Kidney (tissue), 14 donors: ENCODE measurements around the gene NHLRC4. TPM values are rescaled to one million over a fixed set of nuclear protein-coding genes. Genes with fewer than 3 reads are reported as not detected.

Experiments
- DNase-seq, 5 donors: peaks; one replicate each; pipeline ENCODE4 v3.0.0-alpha.2; 2013 to 2020
- FAIRE-seq: peaks from 2 replicates; lab custom pipeline; 2012; peaks lifted over from hg19 to GRCh38; lab: Jason Lieb, UNC
- H3K27ac ChIP-seq, 2 donors: one replicate each; pipeline ENCODE4 v1.7.0; 2013; ENCODE audit warnings: low read depth in 2 of 2, low read length in 2 of 2, inconsistent platforms in 1 of 2
- H3K27me3 ChIP-seq: one replicate; pipeline ENCODE4 v1.7.1; 2013; ENCODE audit warnings: low read length, inconsistent platforms; ENCODE audit not compliant: control insufficient read depth, insufficient read depth
- H3K36me3 ChIP-seq, 3 donors: one replicate each; pipeline versions ENCODE4 v1.7.0 to v1.7.1; 2013; ENCODE audit warnings: low read length in 3 of 3, control low read depth in 1 of 3, inconsistent platforms in 1 of 3; ENCODE audit not compliant: insufficient read depth in 3 of 3, control insufficient read depth in 2 of 3
- H3K4me1 ChIP-seq, 3 donors: one replicate each; pipeline versions ENCODE4 v1.7.0 to v1.7.1; 2013; ENCODE audit warnings: low read length in 3 of 3, inconsistent platforms in 1 of 3, low read depth in 1 of 3; ENCODE audit not compliant: control insufficient read depth in 2 of 3, insufficient read depth in 2 of 3
- H3K4me3 ChIP-seq, 3 donors: one replicate each; pipeline versions ENCODE4 v1.7.0 to v1.8.1; 2013; ENCODE audit warnings: low read length in 3 of 3, control low read depth in 1 of 3, inconsistent platforms in 1 of 3
- H3K9ac ChIP-seq, 3 donors: one replicate each; pipeline versions ENCODE4 v1.7.0 to v1.7.1; 2013; ENCODE audit warnings: low read length in 3 of 3, control low read depth in 1 of 3, inconsistent platforms in 1 of 3
- H3K9me3 ChIP-seq, 3 donors: one replicate each; pipeline versions ENCODE4 v1.7.0 to v1.7.1; 2013; ENCODE audit warnings: low read length in 3 of 3, control low read depth in 1 of 3, inconsistent platforms in 1 of 3; ENCODE audit not compliant: control insufficient read depth in 2 of 3, insufficient read depth in 1 of 3
- CTCF ChIP-seq: IDR thresholded peaks from 3 replicates; pipeline ENCODE4 v1.5.1; 2012; ENCODE audit warnings: mild to moderate bottlenecking, moderate library complexity, borderline replicate concordance; ENCODE audit not compliant: insufficient read depth; ENCODE audit errors: extremely low read depth
- intact Hi-C: fragments of 100-400 bp; cut with DNase I; formaldehyde crosslinking; loops from one replicate; pipeline ENCODE4 v1.11.1; 2022
- polyA plus RNA-seq: library from polyadenylated mRNA; stranded (reverse); fragments of 350-450 nt; fragmentation: Illumina TruSeq; extraction: RNeasy Lipid Tissue Mini Kit (QIAGEN cat#74804); gene quantifications from one replicate; pipeline ENCODE4 v1.2.3, GENCODE V29; 2014; ENCODE audit warnings: low read depth, low replicate concordance; ENCODE audit not compliant: insufficient read depth
- total RNA-seq: library from RNA; stranded (reverse); fragmentation: NEBNext Ultra II Directional; extraction: Animal tissue kit (Norgen Biotek cat#: 25700); gene quantifications from one replicate; pipeline ENCODE4 v1.2.1, GENCODE V29; 2021
- donor health status: control.
- donor health status: control.
- donor health status: control.
- donor health status: control.
- donor health status: control.
- donor health status: DM: yes; HTN: yes; CAD: no.
- donor health status: Normal renal cell carcinoma (clear cell type).

Gene NHLRC4
- total and polyA plus RNA-seq, 2 donors from 2014 or later = 3.3 to 17.4 TPM

DNA sequence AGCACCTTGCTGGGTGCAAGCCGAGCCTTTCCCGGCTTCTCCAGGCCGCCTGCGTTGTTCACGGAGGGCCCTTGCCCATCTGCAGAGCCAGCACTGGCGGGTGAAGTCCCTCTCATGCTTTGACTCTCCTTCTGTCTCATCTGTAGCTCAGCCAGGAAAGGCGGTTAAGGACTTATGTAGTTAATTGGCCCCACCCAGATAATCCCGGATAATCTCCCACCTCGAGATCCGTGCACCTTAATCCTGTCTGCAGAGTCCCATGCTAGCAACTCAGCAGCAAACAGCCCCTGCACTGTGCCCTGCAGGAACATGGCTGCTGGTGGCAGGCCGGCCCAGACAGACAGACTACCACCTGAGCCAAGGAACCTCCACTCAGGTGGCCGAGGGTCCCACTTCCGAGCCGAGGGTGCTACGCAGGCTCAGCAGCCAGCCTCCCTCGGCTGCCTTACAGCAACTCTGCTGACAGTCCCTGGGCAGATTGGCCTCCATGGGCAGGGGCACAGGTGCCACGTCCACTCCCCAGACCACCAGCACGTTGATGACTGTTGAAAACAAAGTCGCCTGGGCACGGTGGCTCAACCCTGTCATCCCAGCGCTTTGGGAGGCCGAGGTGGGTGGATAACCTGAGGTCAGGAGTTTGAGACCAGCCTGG lies 40.0 kb downstream of the NHLRC4 start:
- DNase-seq (no peak), FAIRE-seq (no peak)

GRCh38 chr16:608019-608418 lies 41.2 kb downstream of the NHLRC4 start:
- Histone ChIP-seq H3K9ac (no peak overlapping the region), H3K4me1 (peaks cover 0 to 5% (median 0%) of the 10 kb centered on the region in 3 donors), H3K9me3 (peaks cover 0 to 4% (median 0%) of the 10 kb centered on the region in 3 donors), H3K36me3 (no peaks in the 10 kb centered on the region), H3K27me3 (no peaks in the 10 kb centered on the region), H3K4me3 (no peak overlapping the region), H3K27ac (no peak overlapping the region)
- intact Hi-C loops = no loop called here
- no peak for TF ChIP-seq CTCF
- no peak for FAIRE-seq
- peak in 2 of 5 donors; percentile 31 to 65 for DNase-seq

More for the DNA sequence above, 40.0 kb downstream of the NHLRC4 start:
- peaks cover 0 to 4% (median 0%) of the 10 kb centered on the region in 3 donors for H3K9me3 ChIP-seq
- H3K4me3 ChIP-seq = no peak overlapping the region
- no peak overlapping the region for H3K9ac ChIP-seq
- TF ChIP-seq CTCF = no peak
- no peak overlapping the region for H3K27ac ChIP-seq
- H3K27me3 ChIP-seq = no peaks in the 10 kb centered on the region
- no peaks in the 10 kb centered on the region for H3K36me3 ChIP-seq
- peaks cover 0 to 5% (median 2%) of the 10 kb centered on the region in 3 donors for H3K4me1 ChIP-seq
- intact Hi-C loops = no loop called here

GRCh38 chr16:609316-609715 lies 42.5 kb downstream of the NHLRC4 start:
- no peak overlapping the region for H3K9ac ChIP-seq
- intact Hi-C loops = no loop called here

More at GRCh38 chr16:609316-609715, 42.5 kb downstream of the NHLRC4 start:
- Histone ChIP-seq H3K27ac (no peak overlapping the region), H3K4me1 (peaks cover 0 to 5% (median 0%) of the 10 kb centered on the region in 3 donors), H3K27me3 (no peaks in the 10 kb centered on the region), H3K36me3 (peaks cover 0 to 4% (median 0%) of the 10 kb centered on the region in 3 donors), H3K4me3 (no peak overlapping the region), H3K9me3 (peaks cover 0 to 4% (median 0%) of the 10 kb centered on the region in 3 donors)
- no peak for TF ChIP-seq CTCF
- FAIRE-seq = no peak
- DNase-seq = peak in 1 of 5 donors; percentile 24
